Ishikawa (cell line): Measurements from ENCODE around the gene LRPAP1.

Source experiments
- EP300 ChIP-seq: IDR thresholded peaks from 2 replicates; pipeline ENCODE4 v1.6.1; 2012; ENCODE audit warnings: borderline replicate concordance
- MAX ChIP-seq: IDR thresholded peaks from 2 replicates; pipeline ENCODE4 v1.6.1; 2012
- NFIC ChIP-seq: IDR thresholded peaks from 2 replicates; pipeline ENCODE4 v1.6.1; 2012
- REST ChIP-seq: IDR thresholded peaks from 2 replicates; pipeline ENCODE4 v1.6.1; 2012; ENCODE audit warnings: low read depth, mild to moderate bottlenecking
- TAF1 ChIP-seq: IDR thresholded peaks from 2 replicates; pipeline ENCODE4 v1.6.1; 2012; ENCODE audit warnings: low read depth, mild to moderate bottlenecking
- TEAD4 ChIP-seq: IDR thresholded peaks from 2 replicates; pipeline ENCODE4 v1.6.1; 2012

GRCh38 chr4:3523628-3524221 is 8.5 kb downstream of the LRPAP1 start:
- TF ChIP-seq NFIC: no peak
- TF ChIP-seq EP300: no peak
- TF ChIP-seq TEAD4: no peak
- TF ChIP-seq TAF1: no peak
- TF ChIP-seq MAX: no peak
- TF ChIP-seq REST: no peak
